GM19372 (cell line): ENCODE data around the gene LSR.

Experiments
- ATAC-seq: cut with Tn5 transposase; IDR thresholded peaks from one replicate; pipeline ENCODE4 v1.9.1; 2021; ENCODE audit warnings: mild to moderate bottlenecking, low read depth, moderate library complexity; ENCODE audit not compliant: unreplicated experiment

Gene LSR

DNA sequence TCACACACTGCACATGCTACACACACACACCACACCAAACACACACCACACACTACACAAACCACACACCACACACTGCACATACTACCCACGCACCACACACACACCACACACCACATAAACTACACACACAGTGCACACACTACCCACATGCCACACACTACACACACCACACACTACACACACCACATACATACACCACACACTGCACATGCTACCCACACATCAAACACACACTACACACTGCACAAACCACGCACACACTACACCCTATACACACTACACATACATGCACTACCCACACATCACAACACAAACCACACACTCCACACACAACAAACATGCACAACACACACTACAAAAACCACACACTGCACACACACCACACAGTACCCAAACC is 49.1 kb downstream of the LSR start:
- no peak for ATAC-seq

DNA sequence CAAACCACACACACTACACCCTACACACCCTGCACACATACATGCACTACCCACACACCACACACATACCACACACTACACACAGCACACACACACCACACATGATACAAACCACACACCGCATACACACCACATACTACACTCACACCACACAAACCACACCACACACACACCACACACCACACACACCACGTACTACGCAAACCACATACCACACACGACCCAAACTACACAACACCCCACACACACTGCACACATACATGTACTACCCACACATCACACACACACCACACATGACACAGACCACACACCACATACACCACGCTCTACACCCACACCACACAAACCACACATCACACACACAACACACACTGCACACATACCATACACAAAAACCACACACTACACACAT is 49.8 kb downstream of the LSR start:
- no peak for ATAC-seq

DNA sequence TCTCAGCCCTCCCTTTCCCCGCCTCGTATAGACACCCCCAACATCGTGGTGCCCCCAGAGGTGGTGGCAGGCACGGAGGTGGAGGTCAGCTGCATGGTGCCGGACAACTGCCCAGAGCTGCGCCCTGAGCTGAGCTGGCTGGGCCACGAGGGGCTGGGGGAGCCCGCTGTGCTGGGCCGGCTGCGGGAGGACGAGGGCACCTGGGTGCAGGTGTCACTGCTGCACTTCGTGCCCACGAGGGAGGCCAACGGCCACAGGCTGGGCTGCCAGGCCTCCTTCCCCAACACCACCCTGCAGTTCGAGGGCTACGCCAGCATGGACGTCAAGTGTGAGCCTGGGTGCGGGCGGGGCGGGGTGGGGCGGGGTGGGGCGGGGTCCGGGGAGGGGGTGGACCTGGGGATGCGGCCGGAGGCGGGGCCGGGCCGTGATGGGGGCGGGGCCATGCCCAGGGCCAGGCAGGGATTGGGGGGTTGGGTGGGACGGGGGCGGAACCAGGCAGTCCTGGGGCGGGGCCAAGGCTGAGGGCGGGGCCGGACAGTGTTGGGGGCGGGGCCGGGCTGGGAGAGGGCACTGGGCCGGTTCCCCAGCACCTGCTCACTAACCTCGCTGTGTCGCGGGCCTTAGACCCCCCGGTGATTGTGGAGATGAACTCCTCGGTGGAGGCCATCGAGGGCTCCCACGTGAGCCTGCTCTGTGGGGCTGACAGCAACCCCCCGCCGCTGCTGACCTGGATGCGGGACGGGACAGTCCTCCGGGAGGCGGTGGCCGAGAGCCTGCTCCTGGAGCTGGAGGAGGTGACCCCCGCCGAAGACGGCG is 50.9 kb downstream of the LSR start:
- ATAC-seq: no peak

DNA sequence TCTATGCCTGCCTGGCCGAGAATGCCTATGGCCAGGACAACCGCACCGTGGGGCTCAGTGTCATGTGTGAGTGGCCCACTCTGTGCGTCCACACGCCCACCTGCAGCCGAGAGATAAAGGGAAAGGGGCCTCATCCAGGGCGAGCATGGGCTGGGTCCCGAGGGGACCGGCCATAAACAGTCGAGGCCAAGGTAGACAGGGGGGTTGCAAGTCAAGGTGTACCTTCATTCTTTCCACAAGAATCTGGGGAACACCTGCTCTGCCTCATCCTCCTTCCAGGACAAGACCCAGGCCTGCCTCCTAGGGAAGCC is 51.5 kb downstream of the LSR start:
- ATAC-seq: no peak

DNA sequence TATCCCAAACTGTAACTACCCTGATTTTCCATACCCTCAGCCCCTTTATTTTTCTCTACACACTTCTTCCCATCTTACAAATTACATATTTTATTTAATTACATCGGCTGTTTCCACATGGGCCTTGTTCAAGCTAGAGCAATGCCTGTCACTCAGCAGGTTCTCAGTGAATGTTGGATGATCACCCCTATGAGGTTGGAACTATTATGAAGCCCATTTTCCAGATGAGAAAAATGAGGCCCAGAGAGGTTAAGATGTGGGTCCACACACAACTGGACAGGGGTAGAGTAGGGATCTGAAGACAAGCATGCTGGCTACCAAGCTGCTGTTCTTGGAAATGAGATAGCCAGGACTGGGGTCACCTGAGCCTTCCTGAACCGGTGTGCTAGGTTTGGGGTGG is 53.2 kb downstream of the LSR start:
- ATAC-seq: no peak

DNA sequence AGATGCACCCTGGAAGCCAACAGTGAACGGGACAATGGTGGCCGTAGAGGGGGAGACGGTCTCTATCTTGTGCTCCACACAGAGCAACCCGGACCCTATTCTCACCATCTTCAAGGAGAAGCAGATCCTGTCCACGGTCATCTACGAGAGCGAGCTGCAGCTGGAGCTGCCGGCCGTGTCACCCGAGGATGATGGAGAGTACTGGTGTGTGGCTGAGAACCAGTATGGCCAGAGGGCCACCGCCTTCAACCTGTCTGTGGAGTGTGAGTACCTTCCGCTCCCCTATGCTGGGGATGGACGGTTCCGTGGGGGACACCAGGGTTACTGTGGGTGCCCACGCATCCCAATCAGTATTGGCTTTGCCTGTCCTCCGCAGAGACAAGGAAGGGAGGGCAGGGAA is 53.6 kb downstream of the LSR start:
- no peak for ATAC-seq

DNA sequence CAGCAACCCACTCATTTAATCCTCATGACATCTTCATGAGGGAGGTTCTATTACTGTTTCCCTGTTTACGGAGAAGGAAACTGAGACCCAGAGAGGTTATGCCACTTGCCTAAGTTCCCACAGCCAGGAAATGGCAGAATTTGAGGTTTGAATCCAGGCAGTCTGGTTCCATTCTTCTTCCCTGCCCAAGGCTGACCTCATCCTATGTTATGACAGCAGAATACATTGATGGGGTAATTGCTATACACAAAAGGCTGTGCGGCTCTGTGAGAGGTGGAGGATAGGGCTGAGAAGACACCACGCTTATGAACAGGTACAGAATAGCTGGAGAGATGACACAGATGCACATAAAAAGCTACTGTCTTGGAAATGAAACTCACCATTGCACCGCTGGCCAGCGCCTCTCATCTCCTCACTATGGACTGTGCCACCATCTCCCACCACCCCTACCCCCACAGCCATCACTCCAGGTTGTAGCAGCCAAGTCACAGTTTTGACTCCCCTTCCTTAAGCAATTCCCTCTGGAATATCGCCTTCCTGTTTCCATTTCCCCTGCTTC is 54.6 kb downstream of the LSR start:
- no peak for ATAC-seq

DNA sequence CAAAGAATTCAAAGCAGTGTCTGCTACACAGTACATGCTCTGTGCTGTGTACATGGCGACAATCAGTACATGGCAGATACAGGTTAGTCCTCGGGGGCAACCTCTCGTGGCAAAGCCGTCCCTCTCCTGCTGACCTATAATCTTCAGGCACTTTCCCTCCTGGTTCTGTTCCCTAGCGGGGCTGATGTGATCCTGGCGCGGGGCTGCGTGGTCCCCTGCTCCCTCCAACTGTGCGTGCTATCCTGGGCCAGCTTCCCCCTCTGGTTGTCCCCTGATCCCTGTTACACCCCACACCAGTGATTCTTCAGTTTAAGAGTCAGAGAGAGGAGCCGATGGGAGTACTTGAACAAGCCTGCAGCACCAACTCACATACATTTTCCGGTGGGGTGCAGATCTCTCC is 55.2 kb downstream of the LSR start:
- ATAC-seq: no peak

DNA sequence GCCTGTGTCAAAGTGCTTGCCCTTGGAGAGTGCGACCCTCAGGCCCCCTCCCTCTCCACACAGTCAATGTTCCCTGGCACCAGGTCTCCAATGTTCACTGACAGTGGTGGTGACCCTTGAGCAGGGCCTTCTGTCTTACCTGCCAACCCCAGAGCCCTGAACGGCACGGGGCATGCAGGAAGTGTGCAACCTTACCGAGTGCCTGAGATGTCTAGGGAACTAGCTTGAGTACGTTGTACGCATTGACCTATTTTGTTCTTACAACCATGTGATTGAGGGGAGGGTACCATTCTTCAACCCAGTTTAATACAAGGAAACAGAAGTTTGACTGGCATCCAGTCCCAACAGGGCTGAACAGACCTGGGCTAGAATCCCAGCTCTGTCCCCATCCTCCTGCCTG is 56.4 kb downstream of the LSR start:
- no peak for ATAC-seq

DNA sequence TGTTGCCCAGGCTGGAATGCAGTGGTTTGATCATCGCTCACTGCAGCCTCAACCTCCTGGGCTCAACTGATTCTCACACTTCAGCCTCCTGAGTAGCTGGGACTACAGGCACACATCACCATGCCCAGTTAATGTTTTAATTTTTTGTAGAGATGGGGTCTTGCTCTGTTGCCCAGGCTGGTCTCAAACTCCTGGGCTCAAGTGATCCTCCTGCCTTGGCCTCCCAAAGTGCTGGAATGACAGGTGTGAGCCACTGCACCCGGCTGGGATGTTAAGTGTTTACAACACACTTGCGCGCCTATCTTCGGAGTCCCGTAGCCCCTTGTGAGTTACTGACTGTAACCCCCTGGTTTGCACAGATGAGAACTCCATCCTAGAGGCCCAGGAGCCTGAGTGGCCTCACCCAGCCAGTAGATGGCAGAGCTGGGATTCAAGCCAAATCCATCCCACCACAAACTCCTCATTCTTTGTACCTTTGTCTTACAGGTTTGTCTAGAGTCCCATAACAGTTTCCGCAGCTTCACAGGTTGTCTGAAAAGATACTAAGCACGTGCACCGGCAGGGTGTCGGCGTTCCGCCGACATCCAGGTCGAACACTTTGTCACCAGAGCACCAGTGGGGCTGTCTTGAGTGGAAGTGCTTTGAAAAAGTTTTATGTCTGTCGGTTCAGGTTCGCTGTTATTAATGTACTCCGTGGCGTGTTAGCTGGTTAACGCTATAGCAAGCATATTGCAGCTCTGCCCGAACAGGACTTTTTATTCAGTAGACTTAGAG is 57.9 kb downstream of the LSR start:
- no peak for ATAC-seq

DNA sequence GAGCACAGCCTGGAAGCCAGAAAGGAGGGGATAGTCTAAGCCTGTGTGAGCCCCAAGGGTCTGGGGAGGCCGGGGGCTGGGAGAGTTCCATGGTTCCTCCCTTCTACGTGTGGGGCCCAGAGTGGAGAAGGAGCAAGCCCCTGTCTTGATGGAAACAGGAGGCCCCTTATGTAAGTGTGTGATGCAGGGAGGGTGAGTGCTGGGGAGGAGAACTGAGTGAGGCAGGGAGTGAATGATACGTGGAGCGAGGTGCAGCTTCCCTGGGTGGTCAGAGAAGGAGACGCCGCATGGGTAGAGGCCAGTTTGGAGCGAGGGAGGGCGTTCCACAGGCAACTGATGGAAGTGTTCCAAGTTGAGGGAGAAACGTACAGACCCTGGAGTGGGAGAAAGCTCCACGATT is 59.1 kb downstream of the LSR start:
- ATAC-seq: no peak

DNA sequence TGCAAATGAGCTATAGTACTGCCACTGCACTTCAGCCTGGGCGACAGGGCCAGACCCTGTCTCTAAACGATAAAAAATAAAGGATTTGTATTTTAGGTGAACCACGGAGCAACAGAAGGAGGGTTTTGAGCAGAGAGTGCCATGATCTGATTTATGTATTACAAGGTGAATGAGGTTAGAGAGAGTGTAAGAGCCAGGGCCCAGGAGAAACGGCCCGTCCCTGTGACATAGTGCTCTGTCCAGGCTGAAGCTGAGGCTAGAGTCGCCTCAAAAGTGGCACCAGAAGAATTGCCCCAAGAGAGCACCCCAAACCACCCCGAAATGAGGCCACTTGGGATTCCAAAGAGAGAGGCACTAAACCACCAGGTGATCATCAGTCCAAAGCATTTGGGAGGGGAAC is 60.1 kb downstream of the LSR start:
- ATAC-seq: no peak

DNA sequence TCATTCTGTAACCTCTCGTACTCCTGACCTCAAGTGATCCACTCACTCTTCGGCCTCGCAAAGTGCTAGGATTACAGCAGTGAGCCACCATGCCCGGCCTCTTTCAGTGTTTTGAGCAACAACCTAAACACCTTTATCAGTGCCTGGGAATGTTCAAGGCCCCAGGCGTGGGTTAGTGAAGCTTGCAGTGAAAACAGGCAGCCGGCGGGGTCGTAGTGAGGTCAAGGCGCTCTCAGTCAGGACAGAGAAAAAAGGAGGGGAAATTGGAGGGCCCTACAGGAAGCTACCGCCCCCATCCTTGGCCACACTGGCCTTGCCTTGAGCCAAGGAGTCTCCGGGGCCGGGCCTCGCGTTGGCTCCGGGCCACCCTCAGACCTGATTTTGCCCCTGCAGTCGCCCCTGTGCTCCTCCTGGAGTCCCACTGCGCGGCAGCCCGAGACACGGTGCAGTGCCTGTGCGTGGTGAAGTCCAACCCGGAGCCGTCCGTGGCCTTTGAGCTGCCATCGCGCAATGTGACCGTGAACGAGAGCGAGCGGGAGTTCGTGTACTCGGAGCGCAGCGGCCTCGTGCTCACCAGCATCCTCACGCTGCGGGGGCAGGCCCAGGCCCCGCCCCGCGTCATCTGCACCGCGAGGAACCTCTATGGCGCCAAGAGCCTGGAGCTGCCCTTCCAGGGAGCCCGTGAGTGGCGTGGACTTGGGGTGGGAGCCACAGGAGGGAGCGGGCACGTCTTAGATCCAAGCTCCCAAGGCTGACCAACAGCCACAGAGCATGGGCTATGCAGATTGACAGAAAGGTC is 60.9 kb downstream of the LSR start:
- no peak for ATAC-seq

DNA sequence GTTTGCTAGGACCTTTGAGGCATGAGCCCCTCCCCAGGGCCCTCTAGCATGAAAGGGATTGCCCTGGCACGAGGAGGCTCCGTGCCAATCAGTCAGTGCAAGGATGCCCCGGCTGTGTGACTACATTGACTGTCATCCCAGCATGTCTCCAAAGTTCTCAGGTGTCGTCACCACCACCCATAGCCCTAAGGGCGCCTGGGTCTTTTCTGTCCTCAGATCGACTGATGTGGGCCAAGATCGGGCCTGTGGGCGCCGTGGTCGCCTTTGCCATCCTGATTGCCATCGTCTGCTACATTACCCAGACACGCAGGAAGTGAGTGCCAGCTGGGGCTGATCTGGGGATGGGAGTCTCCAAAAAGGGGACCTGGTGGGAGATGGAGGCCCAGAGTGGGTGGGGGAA is 61.5 kb downstream of the LSR start:
- ATAC-seq: no peak

DNA sequence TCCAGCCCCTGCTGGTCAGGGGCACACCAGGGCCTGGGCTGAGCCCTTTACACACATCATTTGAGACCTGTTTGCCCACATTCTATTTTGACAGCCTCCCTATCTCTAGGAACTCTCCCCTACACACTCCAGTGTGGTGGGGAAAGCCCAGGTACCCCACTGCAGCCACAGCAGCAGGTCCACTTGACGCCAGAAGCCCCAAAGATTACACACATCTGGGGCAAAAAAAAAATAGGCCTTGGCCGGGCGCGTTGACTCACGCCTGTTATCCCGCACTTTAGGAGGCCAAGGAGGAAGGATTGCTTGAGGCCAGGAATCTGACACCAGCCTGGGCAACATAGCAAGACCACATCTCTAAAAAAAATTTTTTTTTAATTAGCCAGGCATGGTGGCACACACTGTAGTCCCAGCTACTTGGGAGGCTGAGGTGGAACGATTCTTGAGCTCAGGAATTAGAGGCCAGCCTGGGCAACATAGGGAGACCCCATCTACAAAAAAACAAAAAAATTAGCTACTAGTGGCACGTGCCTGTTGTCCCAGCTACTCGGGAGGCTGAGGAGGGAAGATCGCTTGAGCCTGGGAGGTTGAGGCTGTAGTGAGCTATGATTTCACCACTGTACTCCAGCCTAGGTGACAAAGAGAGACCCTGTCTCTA is 62.1 kb downstream of the LSR start:
- ATAC-seq: no peak

DNA sequence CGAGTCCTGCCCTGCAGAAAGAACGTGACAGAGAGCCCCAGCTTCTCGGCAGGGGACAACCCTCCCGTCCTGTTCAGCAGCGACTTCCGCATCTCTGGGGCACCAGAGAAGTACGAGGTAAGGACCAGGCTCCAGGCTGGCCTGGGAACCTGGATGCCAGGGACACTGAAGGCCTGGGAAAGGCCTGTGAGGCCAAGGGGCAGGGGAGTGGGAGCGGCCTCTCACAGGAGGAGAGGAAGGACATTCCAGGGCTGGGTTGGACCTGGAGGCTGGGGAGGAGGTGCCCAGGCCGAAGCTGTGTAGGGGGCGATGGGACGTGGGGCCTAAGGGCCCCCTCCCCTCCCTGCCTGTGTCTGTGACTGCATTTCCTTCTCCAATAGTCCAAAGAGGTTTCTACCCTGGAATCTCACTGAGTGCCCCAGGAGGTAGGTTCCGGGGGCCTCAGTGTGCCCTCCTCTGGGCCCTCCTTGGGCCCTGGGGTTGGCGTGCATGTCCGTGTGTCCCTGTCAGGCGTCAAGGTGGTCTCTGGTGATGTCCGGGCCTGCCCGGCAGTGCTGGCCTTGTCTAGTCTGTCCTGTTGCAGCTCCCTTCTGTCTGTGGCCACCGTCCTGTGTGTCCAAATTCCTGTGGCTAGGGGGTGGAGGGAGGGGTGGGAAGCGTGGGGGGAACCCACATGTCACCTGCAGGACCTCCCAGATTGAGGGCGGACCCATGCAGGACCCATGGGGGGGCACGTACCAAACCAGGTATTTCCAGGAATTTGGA is 63.3 kb downstream of the LSR start:
- ATAC-seq: no peak

DNA sequence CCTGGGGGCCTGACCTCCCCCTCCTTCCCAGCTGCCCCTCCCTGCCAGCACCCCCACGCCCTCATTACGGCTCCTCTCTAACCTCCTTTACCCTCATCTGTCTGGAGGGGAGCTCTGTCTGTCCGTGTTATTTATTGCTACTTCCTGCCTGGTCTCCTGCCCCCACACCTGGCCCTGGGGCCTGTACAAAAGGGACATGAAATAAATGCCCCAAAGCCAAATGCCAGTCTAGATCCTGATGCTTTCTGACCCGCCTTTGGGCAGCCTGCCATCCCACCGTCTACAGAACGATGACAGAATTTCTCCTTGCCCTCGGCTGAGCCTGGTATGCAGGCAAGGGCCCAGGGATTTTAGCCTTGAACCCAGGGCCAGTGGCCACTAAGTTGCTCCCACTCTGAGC is 64.8 kb downstream of the LSR start:
- ATAC-seq: no peak

DNA sequence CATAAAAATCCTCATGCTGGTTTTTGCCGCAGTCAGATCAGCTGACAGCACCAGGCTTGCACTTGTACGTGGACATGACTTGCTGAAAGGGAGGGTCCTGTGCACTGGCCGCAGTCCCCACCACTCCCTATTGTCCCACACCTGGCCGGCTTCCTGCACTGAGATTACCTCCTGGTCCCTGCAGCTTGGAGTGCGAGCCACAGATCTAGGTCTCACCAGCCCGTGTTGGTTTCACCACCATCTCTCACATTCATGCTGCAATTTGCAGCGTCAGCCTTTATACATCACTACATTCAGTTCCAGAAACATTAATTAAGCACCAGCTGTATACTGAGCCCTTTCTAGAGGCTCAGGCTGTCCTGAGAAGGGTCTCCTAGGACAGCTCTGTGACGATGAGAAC is 65.2 kb downstream of the LSR start:
- ATAC-seq: no peak

DNA sequence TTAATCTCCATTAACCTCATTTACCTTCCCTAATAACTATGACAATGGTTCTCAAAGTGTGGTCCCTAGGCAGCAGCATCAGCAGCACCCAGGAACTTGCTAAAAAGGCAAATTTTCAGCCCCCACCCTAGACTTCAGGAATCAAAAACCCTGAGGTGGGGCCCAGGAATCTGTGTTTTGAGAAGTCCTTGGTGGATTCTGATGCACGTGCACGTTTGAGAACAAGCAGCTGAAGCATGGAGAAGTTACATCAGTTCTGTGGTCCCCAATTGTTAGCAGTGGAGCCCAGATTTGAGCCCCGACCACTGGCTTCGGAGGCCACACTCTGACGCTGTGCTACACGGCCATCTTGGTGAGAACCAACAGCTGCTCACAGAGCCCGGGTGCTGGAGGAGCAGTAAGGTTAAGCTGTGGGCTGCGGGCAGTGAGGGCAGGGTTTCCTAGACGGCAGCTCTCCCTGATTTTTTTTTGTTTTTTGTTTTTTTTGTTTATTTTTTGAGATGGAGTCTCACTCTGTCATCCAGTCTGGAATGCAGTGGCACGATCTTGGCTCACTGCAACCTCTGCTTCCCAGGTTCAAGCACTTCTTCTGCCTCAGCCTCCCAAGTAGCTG is 66.2 kb downstream of the LSR start:
- ATAC-seq: no peak

DNA sequence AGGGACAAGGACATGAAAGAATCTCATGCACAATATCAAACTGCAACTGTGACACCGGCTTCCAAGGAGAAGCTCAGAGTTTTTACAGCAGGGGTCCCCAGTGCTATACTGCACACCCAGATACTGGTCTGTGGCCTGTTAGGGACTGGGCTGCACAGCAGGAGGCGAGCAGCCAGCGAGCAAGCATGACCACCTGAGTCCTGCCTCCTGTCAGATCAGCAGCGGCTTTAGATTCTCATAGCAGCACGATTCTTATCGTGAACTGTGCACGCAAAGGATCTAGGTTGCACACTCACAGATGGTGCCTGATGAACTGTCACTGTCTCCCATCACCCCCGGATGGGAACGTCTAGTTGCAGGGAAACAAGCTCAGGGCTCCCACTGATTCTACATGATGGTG is 67.1 kb downstream of the LSR start:
- no peak for ATAC-seq
